ENCODE measurements around the gene CCR2.

GRCh38 chr3:46348823-46349482 is 5.0 kb upstream of the CCR2 start:
- TF ChIP-seq EZH2 (IDR thresholded peaks at IDR 0.05; ENCODE audit: insufficient read depth, poor library complexity, severe bottlenecking) (no peak), EZH2phosphoT487 (IDR thresholded peaks at IDR 0.05; ENCODE audit: insufficient read depth, low read depth) (no peak)
